K562 (cell line): Measurements from ENCODE around the gene EXD2. TPM values are rescaled to one million over a fixed set of nuclear protein-coding genes. Genes with fewer than 3 reads are reported as not detected.
A peak's percentile ranks its signal among the peaks of the same experiment; 100 is the strongest.

Source experiments
- ATAC-seq: fragments of 200-7000 bp; cut with Tn5 transposase; 3 replicates; pipeline ENCODE4 v1.9.1; 2020; ENCODE audit warnings: moderate library complexity
- BruUV-seq: library from RNA; stranded (reverse); fragments of 400-500 nt; replicated peaks from 2 replicates; lab custom pipeline; 2021; lab: Mats Ljungman, UMichigan
- CTCF ChIA-PET: fragments of 300-600 bp; formaldehyde crosslinking; extraction: SDS; loops from one replicate; lab custom pipeline; 2021; ENCODE audit warnings: low intra/inter-chr PET ratio; lab: Yijun Ruan, JAX
- POLR2A ChIA-PET: fragments of 300-600, 350-650 bp; sonication (Branson Sonifier 250); formaldehyde crosslinking; extraction: SDS; loops from one replicate; lab custom pipeline; 2021; ENCODE audit warnings: antibody characterized with exemption, inconsistent platforms; lab: Yijun Ruan, JAX
- DNase-seq, 4 experiments: peaks; one replicate each; pipeline versions ENCODE4 v3.0.0 to v3.0.0-alpha.2; 2011 to 2018; ENCODE audit warnings: low spot score in 3 of 4, mixed read lengths in 3 of 4; ENCODE audit errors: extremely low read depth in 1 of 4
- FAIRE-seq: peaks from 2 replicates; lab custom pipeline; 2011; peaks lifted over from hg19 to GRCh38; lab: Jason Lieb, UNC
- H2AFZ ChIP-seq: 2 replicates; pipeline ENCODE4 v1.6.0; 2011; ENCODE audit warnings: low read depth, low read length, control low read depth, inconsistent platforms
- H3K27ac ChIP-seq: fragments of 200-600 bp; 3 replicates; pipeline ENCODE4 v1.8.0; 2011; ENCODE audit warnings: low read depth, mild to moderate bottlenecking, control low read depth, inconsistent platforms, low read length, moderate library complexity, mixed read lengths; ENCODE audit errors: extremely low read depth
- H3K27me3 ChIP-seq, 2 experiments: fragments of 300-600 bp in 1 of 2; 2 replicates in 1 of 2; 3 replicates in 1 of 2; pipeline versions ENCODE4 v1.6.0 to v1.8.0; 2011; ENCODE audit warnings: inconsistent platforms in 2 of 2, low read length in 2 of 2, mild to moderate bottlenecking in 1 of 2, mixed read lengths in 1 of 2, moderate library complexity in 1 of 2; ENCODE audit not compliant: control insufficient read depth in 2 of 2, insufficient read depth in 2 of 2
- H3K36me3 ChIP-seq: fragments of 300-600 bp; 3 replicates; pipeline ENCODE4 v1.8.0; 2011; ENCODE audit warnings: mild to moderate bottlenecking, low read length, inconsistent platforms; ENCODE audit not compliant: control insufficient read depth, insufficient read depth
- H3K4me1 ChIP-seq, 2 experiments: fragments of 200-600 bp in 1 of 2; replicated peaks in 1 of 2; 2 replicates in 1 of 2; 3 replicates in 1 of 2; pipeline versions ENCODE4 v1.5.1 to v1.8.0; 2011; ENCODE audit warnings: inconsistent platforms in 2 of 2, low read length in 2 of 2, mild to moderate bottlenecking in 1 of 2, mixed read lengths in 1 of 2, moderate library complexity in 1 of 2; ENCODE audit not compliant: control insufficient read depth in 2 of 2, insufficient read depth in 2 of 2
- H3K4me2 ChIP-seq: 2 replicates; pipeline ENCODE4 v1.6.1; 2011; ENCODE audit warnings: low read length, control low read depth, inconsistent platforms, mixed read lengths; ENCODE audit not compliant: insufficient read depth
- H3K4me3 ChIP-seq: fragments of 200-600 bp; sonication (generic), shearing (Covaris generic); 2 replicates; pipeline ENCODE4 v1.5.1; 2016; ENCODE audit warnings: control low read depth, inconsistent platforms
- H3K79me2 ChIP-seq: fragments of 200-600 bp; 3 replicates; pipeline ENCODE4 v1.8.0; 2011; ENCODE audit warnings: low read length, inconsistent platforms; ENCODE audit not compliant: control insufficient read depth, insufficient read depth
- H3K9ac ChIP-seq, 2 experiments: 2 replicates each; pipeline versions ENCODE4 v1.6.0 to v1.6.1; 2011; ENCODE audit warnings: low read depth in 2 of 2, low read length in 2 of 2, control low read depth in 1 of 2, inconsistent platforms in 1 of 2, mild to moderate bottlenecking in 1 of 2, mixed read lengths in 1 of 2; ENCODE audit not compliant: insufficient read depth in 1 of 2
- H3K9me1 ChIP-seq: one replicate; pipeline ENCODE4 v1.6.0; 2011; ENCODE audit warnings: inconsistent platforms, mild to moderate bottlenecking, low read length, moderate library complexity; ENCODE audit not compliant: control insufficient read depth, insufficient read depth
- H3K9me3 ChIP-seq: replicated peaks from 2 replicates; pipeline ENCODE4 v1.5.1; 2011; ENCODE audit warnings: low read depth, low read length, inconsistent platforms; ENCODE audit not compliant: control insufficient read depth, insufficient read depth
- H4K20me1 ChIP-seq: replicated peaks from 2 replicates; pipeline ENCODE4 v1.6.1; 2011; ENCODE audit warnings: low read length, inconsistent platforms, mixed read lengths; ENCODE audit not compliant: control insufficient read depth, insufficient read depth
- BHLHE40 ChIP-seq: IDR thresholded peaks from 2 replicates; pipeline ENCODE4 v1.6.1; 2011; ENCODE audit warnings: low read length, improper control_type of control experiment
- C11orf30 ChIP-seq: fragments of 450-650 bp; IDR thresholded peaks from 2 replicates; pipeline ENCODE4 v1.6.1; 2016; ENCODE audit warnings: low read depth, mild to moderate bottlenecking
- MTA3 ChIP-seq: fragments of 450-650 bp; formaldehyde crosslinking; IDR thresholded peaks from 2 replicates; pipeline ENCODE4 v1.6.1; 2017; ENCODE audit warnings: mild to moderate bottlenecking, borderline replicate concordance
- PTBP1 ChIP-seq: fragments of 200-400 bp; formaldehyde crosslinking; IDR thresholded peaks from 2 replicates; pipeline ENCODE4 v1.6.1; 2017; ENCODE audit warnings: low read depth, low read length
- RAD51 ChIP-seq: fragments of 450-650 bp; IDR thresholded peaks from 2 replicates; pipeline ENCODE4 v1.7.1; 2016; ENCODE audit warnings: low read depth, mild to moderate bottlenecking, borderline replicate concordance
- RFX1 ChIP-seq: fragments of 450-650 bp; IDR thresholded peaks from 2 replicates; pipeline ENCODE4 v1.6.1; 2016; ENCODE audit warnings: mild to moderate bottlenecking, moderate library complexity
- RFX5 ChIP-seq: IDR thresholded peaks from 2 replicates; pipeline ENCODE4 v1.6.1; 2011; ENCODE audit warnings: low read depth, mild to moderate bottlenecking, improper control_type of control experiment, low read length
- RHOXF2B ChIP-seq: fragments of 250-450 bp; sonication (Bioruptor Pico); conservative IDR thresholded peaks from 2 replicates; pipeline ENCODE4 v1.5.1; 2021
- SETDB1 ChIP-seq: IDR thresholded peaks from one replicate; pipeline ENCODE4 v1.6.1; 2012; ENCODE audit warnings: low read length, control low read depth, inconsistent platforms
- TOE1 ChIP-seq, 2 experiments: fragments of 450-650 bp in 1 of 2; sonication (generic) in 1 of 2; formaldehyde crosslinking in 1 of 2; IDR thresholded peaks; 2 replicates each; pipeline versions ENCODE4 v1.7.1 to v1.8.0; 2016 to 2022; ENCODE audit warnings: borderline replicate concordance in 2 of 2, mild to moderate bottlenecking in 2 of 2, antibody characterized with exemption in 1 of 2, inconsistent platforms in 1 of 2, low read depth in 1 of 2, missing genetic modification reagents in 1 of 2, moderate library complexity in 1 of 2
- WGBS: fragments of 100-300 bp; shearing (Covaris generic); methylation state at CpG from one replicate; pipeline ENCODE4 v1.1.6; 2016; ENCODE audit warnings: low coverage, mixed read lengths; ENCODE audit not compliant: insufficient coverage; ENCODE audit errors: missing lambda C conversion rate; 5-methylcytosine and 5-hydroxymethylcytosine counted together
- in situ Hi-C: fragments of 300-500 bp; cut with MboI; formaldehyde crosslinking; loops from 4 replicates; pipeline ENCODE4 v1.15.0; 2018; ENCODE audit warnings: inconsistent platforms, mixed read lengths
- intact Hi-C: fragments of 100-400 bp; cut with micrococcal nuclease; formaldehyde crosslinking; loops from 2 replicates; pipeline ENCODE4 v1.14.2; 2022
- polyA plus RNA-seq, 8 experiments: library from polyadenylated mRNA; depleted of rRNA in 4 of 8; stranded (reverse) in 5 of 8; unstranded in 3 of 8; fragments of >200 nt; fragmentation: Nextera tagmentation in 2 of 8; fragmentation: Illumina TruSeq in 1 of 8; extraction: Ambion mirVana in 2 of 8; extraction: Trizol in 1 of 8; gene quantifications; 2 replicates each; pipeline versions ENCODE4 v1.2.1 to v1.2.3, GENCODE V29; 2011 to 2014; ENCODE audit warnings: inconsistent platforms in 1 of 8, missing spikeins in 1 of 8
- total RNA-seq, 7 experiments: library from RNA; depleted of rRNA in 6 of 7; stranded (reverse); fragments of >200 nt in 6 of 7; fragmentation: Illumina TruSeq in 2 of 7; extraction: Trizol in 2 of 7; gene quantifications; 2 replicates each; pipeline versions ENCODE4 v1.2.1 to v1.2.3, GENCODE V29; 2011 to 2021; ENCODE audit warnings: low replicate concordance in 1 of 7
- TF ChIP-seq, protein P1 (sequence below): fragments of 450-650 bp; formaldehyde crosslinking; IDR thresholded peaks from 2 replicates; pipeline ENCODE4 v1.4.0; 2020; ENCODE audit warnings: mild to moderate bottlenecking, mixed read lengths
- TF ChIP-seq, protein P2 (sequence below): sonication (generic); formaldehyde crosslinking; IDR thresholded peaks from 2 replicates; pipeline ENCODE4 v1.5.0; 2020; ENCODE audit warnings: missing genetic modification reagents

Gene EXD2
- total and polyA plus RNA-seq, 9 of the 15 experiments (the other 6 are each of a cell fraction or from before 2014, with no cell fraction given) = 1.6 to 7.5 (median 3.7) TPM

DNA sequence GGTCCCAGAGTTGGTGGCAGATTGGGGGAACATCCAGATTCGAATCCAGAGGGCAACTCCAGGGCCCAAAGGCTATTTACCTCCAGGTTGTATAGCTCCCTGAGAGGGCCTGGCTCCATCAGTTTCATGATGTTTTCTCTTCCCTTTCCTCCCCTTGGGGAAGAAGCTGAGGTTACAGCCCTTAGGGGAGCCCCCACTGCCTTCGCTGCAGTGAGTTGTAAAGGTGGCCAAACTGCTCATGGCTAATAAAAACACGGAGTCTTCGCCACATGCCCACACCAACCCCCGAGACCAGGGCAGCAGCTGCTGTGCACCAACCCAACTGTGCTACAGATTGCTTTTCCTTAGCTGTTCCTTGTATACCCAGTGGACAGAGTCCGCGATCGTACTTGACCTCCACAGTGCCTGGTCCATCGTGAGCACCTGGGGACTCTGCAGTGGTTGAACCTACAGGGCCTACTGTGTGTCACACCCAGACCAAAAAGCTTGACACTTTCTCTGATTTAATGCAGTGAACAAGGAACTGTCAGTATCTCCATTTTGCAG, 89.5 kb downstream of the EXD2 start:
- no peak overlapping the region for H3K4me2 ChIP-seq
- no peak for DNase-seq
- H3K27me3 ChIP-seq = peaks cover 3 to 18% of the 10 kb centered on the region in 2 experiments; a peak in 2 of 5 replicates
- POLR2A ChIA-PET = interaction anchor here (0.7 kb wide), 1 partner anchor 326 kb away, joined by 3 read pairs; no protein-coding TSS in a partner anchor
- H4K20me1 ChIP-seq = no peaks in the 10 kb centered on the region
- 2% methylated on average over 9 of the region's 9 CpGs for WGBS
- no peak overlapping the region for H3K9ac ChIP-seq
- no peaks in the 10 kb centered on the region for H3K9me1 ChIP-seq
- no peak for FAIRE-seq
- H3K79me2 ChIP-seq = no peaks in the 10 kb centered on the region
- H3K27ac ChIP-seq = no peak overlapping the region
- no TSS peak for BruUV-seq
- ATAC-seq = no peak
- intact Hi-C loops = no loop called here
- no peaks in the 10 kb centered on the region for H3K36me3 ChIP-seq
- H3K4me3 ChIP-seq = no peak overlapping the region
- H3K4me1 ChIP-seq = no peaks in the 10 kb centered on the region
- H2AFZ ChIP-seq = no peak overlapping the region
- in situ Hi-C loops = no loop called here
- TF ChIP-seq RFX5 = no peak
- TF ChIP-seq SETDB1 = no peak
- CTCF ChIA-PET = no interaction called here
- no peaks in the 10 kb centered on the region for H3K9me3 ChIP-seq

- Histone ChIP-seq H3K4me2 (no peak overlapping the region), H3K4me1 (no peaks in the 10 kb centered on the region), H3K9ac (no peak overlapping the region), H3K79me2 (no peaks in the 10 kb centered on the region), H4K20me1 (no peaks in the 10 kb centered on the region), H3K4me3 (no peak overlapping the region), H3K27me3 (peaks cover 3 to 20% of the 10 kb centered on the region in 2 experiments; a peak in 2 of 5 replicates), H3K9me1 (no peaks in the 10 kb centered on the region), H3K27ac (no peak overlapping the region), H3K9me3 (no peaks in the 10 kb centered on the region), H2AFZ (no peak overlapping the region), H3K36me3 (no peaks in the 10 kb centered on the region)
- ChIA-PET CTCF (no interaction called here), POLR2A (no interaction called here)
- ATAC-seq (peak; percentile 49; the same call in 2 of the 3 replicates), DNase-seq (no peak), FAIRE-seq (no peak)
- BruUV-seq = no TSS peak
- in situ Hi-C loops (no loop called here), intact Hi-C loops (no loop called here)
- WGBS = 6% methylated on average over 10 of the region's 10 CpGs
- TF ChIP-seq PTBP1 = no peak
- peak; percentile 48; the same call in 1 of the 2 replicates for TF ChIP-seq TOE1 (IDR thresholded peaks at IDR 0.05; ENCODE audit: borderline replicate concordance)
- no peak for TF ChIP-seq TOE1 (CRISPR knock-in tag; IDR thresholded peaks at IDR 0.05; ENCODE audit: borderline replicate concordance, low read depth)
- TF ChIP-seq RFX1 = peak; percentile 41
- TF ChIP-seq, protein P1, sequence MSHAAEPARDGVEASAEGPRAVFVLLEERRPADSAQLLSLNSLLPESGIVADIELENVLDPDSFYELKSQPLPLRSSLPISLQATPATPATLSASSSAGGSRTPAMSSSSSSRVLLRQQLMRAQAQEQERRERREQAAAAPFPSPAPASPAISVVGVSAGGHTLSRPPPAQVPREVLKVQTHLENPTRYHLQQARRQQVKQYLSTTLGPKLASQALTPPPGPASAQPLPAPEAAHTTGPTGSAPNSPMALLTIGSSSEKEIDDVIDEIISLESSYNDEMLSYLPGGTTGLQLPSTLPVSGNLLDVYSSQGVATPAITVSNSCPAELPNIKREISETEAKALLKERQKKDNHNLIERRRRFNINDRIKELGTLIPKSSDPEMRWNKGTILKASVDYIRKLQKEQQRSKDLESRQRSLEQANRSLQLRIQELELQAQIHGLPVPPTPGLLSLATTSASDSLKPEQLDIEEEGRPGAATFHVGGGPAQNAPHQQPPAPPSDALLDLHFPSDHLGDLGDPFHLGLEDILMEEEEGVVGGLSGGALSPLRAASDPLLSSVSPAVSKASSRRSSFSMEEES (CRISPR knock-in tag) = peak; percentile 72
- peak; percentile 19; the same call in 1 of the 2 replicates for TF ChIP-seq BHLHE40
- peak; percentile 46 for TF ChIP-seq RAD51
- TF ChIP-seq C11orf30 = no peak
- TF ChIP-seq MTA3 = no peak
- TF ChIP-seq, protein P2, sequence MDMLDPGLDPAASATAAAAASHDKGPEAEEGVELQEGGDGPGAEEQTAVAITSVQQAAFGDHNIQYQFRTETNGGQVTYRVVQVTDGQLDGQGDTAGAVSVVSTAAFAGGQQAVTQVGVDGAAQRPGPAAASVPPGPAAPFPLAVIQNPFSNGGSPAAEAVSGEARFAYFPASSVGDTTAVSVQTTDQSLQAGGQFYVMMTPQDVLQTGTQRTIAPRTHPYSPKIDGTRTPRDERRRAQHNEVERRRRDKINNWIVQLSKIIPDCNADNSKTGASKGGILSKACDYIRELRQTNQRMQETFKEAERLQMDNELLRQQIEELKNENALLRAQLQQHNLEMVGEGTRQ (CRISPR knock-in tag) = peak; percentile 77
- TF ChIP-seq RHOXF2B (CRISPR knock-in tag) = no peak
These were observed 90.3 kb downstream of the EXD2 start for GRCh38 chr14:69281450-69282169.
